22Rv1 (cell line): ENCODE data around the gene DZIP3.

ENCODE experiments used
- H3K27ac ChIP-seq: fragments of 450-650 bp; 2 replicates; pipeline ENCODE4 v1.5.1; 2017
- CTCF ChIP-seq: fragments of 450-650 bp; IDR thresholded peaks from 2 replicates; pipeline ENCODE4 v1.5.1; 2017; ENCODE audit warnings: mild to moderate bottlenecking
- ZFX ChIP-seq: fragments of 450-650 bp; IDR thresholded peaks from 2 replicates; pipeline ENCODE4 v1.6.1; 2017; ENCODE audit warnings: antibody characterized with exemption, borderline replicate concordance

DZIP3 gene

GRCh38 chr3:108705045-108705444, 115.5 kb downstream of the DZIP3 start:
- TF ChIP-seq ZFX (no peak), CTCF (no peak)
- no peak overlapping the region for H3K27ac ChIP-seq

GRCh38 chr3:108713009-108713516, 123.5 kb downstream of the DZIP3 start:
- no peak overlapping the region for H3K27ac ChIP-seq
- TF ChIP-seq ZFX (no peak), CTCF (no peak)

GRCh38 chr3:108713816-108714215, 124.3 kb downstream of the DZIP3 start:
- TF ChIP-seq CTCF (no peak), ZFX (no peak)
- no peak overlapping the region for H3K27ac ChIP-seq

- TF ChIP-seq ZFX (no peak), CTCF (no peak)
- H3K27ac ChIP-seq = no peak overlapping the region
These were observed 128.9 kb downstream of the DZIP3 start for GRCh38 chr3:108718454-108718853.

GRCh38 chr3:108719178-108719806, 129.8 kb downstream of the DZIP3 start:
- H3K27ac ChIP-seq = no peak overlapping the region
- TF ChIP-seq ZFX (no peak), CTCF (no peak)

GRCh38 chr3:108722724-108723123, 133.2 kb downstream of the DZIP3 start:
- H3K27ac ChIP-seq = no peak overlapping the region
- TF ChIP-seq CTCF = no peak
- no peak for TF ChIP-seq ZFX

GRCh38 chr3:108724101-108724500, 134.6 kb downstream of the DZIP3 start:
- no peak overlapping the region for H3K27ac ChIP-seq
- TF ChIP-seq CTCF (no peak), ZFX (no peak)
